ENCODE measurements around the gene CHMP3.

DNA sequence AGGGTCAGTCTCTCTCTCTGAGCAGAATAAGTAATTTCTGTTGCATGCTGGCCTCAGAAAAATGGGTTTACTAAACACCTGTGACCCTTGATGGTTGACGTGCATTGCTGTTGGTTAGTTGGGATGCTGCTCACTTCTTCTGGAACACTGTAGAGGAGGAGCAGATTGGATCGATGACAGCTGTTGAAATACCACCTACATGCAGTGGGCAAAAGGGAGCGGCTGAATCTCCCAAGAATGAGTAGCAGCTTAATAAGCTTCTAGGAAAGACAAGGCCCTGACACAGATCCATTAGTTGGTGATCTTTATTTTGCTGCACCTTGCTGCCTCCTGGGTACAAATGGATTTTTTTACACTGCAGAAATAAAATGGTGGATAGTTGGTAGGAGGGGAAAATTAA lies 78.9 kb downstream of the CHMP3 start:
- TF ChIP-seq CTCF (IDR thresholded peaks at IDR 0.05): no peak
- TF ChIP-seq HMGXB4 (CRISPR knock-in tag; IDR thresholded peaks at IDR 0.05): no peak
- TF ChIP-seq MAX (CRISPR knock-in tag; IDR thresholded peaks at IDR 0.05): no peak
- no peak for TF ChIP-seq FOXJ3 (CRISPR knock-in tag; IDR thresholded peaks at IDR 0.05; ENCODE audit: borderline replicate concordance)
- no peak for TF ChIP-seq SMAD3 (CRISPR knock-in tag; IDR thresholded peaks at IDR 0.05; ENCODE audit: borderline replicate concordance)
- TF ChIP-seq CREB1 (CRISPR knock-in tag; IDR thresholded peaks at IDR 0.05): no peak
- TF ChIP-seq FOXP1 (CRISPR knock-in tag; IDR thresholded peaks at IDR 0.05; ENCODE audit: borderline replicate concordance): no peak
- TF ChIP-seq MXD4 (CRISPR knock-in tag; IDR thresholded peaks at IDR 0.05; ENCODE audit: borderline replicate concordance): no peak
- TF ChIP-seq SP1 (CRISPR knock-in tag; conservative IDR thresholded peaks at IDR 0.05): no peak
- no peak for TF ChIP-seq CREM (CRISPR knock-in tag; IDR thresholded peaks at IDR 0.05)
- TF ChIP-seq, protein P1, sequence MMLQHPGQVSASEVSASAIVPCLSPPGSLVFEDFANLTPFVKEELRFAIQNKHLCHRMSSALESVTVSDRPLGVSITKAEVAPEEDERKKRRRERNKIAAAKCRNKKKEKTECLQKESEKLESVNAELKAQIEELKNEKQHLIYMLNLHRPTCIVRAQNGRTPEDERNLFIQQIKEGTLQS (CRISPR knock-in tag; conservative IDR thresholded peaks at IDR 0.05): no peak
- no peak for TF ChIP-seq ZNF138 (CRISPR knock-in tag; conservative IDR thresholded peaks at IDR 0.05)
- TF ChIP-seq, protein P2, sequence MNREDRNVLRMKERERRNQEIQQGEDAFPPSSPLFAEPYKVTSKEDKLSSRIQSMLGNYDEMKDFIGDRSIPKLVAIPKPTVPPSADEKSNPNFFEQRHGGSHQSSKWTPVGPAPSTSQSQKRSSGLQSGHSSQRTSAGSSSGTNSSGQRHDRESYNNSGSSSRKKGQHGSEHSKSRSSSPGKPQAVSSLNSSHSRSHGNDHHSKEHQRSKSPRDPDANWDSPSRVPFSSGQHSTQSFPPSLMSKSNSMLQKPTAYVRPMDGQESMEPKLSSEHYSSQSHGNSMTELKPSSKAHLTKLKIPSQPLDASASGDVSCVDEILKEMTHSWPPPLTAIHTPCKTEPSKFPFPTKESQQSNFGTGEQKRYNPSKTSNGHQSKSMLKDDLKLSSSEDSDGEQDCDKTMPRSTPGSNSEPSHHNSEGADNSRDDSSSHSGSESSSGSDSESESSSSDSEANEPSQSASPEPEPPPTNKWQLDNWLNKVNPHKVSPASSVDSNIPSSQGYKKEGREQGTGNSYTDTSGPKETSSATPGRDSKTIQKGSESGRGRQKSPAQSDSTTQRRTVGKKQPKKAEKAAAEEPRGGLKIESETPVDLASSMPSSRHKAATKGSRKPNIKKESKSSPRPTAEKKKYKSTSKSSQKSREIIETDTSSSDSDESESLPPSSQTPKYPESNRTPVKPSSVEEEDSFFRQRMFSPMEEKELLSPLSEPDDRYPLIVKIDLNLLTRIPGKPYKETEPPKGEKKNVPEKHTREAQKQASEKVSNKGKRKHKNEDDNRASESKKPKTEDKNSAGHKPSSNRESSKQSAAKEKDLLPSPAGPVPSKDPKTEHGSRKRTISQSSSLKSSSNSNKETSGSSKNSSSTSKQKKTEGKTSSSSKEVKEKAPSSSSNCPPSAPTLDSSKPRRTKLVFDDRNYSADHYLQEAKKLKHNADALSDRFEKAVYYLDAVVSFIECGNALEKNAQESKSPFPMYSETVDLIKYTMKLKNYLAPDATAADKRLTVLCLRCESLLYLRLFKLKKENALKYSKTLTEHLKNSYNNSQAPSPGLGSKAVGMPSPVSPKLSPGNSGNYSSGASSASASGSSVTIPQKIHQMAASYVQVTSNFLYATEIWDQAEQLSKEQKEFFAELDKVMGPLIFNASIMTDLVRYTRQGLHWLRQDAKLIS (CRISPR knock-in tag; IDR thresholded peaks at IDR 0.05; ENCODE audit: borderline replicate concordance): no peak
